Daoy (cell line): ENCODE data around the gene RFTN1. TPM values are rescaled to one million over a fixed set of nuclear protein-coding genes. Genes with fewer than 3 reads are reported as not detected.

Source experiments
- DNase-seq: peaks from one replicate; pipeline ENCODE4 v3.0.0-alpha.2; 2015; ENCODE audit warnings: low read depth
- total RNA-seq: library from RNA; depleted of rRNA; stranded (reverse); fragments of >200 nt; shearing (Covaris generic); gene quantifications from 2 replicates; pipeline ENCODE4 v1.2.3, GENCODE V29; 2014; rRNA removed

Gene RFTN1
- total RNA-seq, 1 experiment from 2014 or later, result 27.9 TPM

DNA sequence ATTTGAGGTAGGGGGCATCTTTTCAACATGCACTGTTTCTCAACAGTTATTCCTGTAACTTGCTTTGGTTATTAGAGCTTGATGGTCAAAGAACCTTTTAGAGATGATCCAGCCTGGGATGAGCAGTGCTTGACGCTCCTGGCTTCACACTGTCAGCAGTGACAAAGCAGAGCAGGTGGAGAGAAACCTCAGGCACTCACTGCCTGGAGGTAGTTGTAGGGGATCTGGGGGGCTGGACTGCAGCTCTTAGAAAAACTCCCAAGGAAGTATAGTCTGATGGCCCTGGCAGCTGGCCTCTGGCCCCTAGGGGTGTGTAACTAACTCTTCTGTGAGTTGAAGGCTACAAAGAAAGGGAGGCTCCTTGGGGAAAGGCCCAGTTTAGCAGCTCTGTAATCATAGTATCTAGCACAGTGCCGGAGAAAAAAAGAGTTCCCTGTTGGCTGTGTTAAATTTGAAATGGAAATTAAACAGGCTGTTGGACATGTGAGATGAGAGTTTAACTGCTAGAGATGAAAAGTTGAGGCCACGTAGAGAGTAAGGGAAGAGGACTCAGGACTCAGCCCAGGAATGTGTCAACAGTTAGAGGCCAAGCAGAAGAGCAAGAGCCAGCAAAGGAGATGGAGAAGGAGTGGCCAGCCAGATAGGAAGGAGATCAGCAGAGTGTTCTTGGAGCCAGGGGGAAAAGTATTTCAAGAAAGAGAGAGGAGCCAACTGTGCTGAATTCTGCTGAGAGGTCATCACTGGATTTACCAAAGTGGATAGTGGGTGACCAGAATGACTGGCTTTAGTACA, 234.3 kb downstream of the RFTN1 start:
- DNase-seq, result no peak

DNA sequence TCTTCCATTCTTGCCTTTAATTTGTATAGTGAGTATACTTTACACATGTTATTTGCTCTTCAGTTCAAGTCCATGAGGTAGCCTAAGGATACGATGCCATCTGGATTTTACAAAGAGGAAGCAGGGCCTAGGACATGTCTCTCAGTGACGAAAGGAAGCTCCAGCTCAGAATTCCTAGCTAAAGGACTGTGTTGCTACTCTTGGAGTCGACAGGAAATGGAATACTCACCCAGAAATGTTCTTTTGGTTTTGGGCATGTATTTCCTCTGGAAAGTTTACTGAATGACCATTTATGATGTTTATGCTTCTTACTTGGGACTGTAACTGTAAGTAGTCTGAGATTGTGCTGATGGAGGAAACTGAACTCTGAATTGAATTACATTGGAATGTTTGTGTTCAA, 236.0 kb downstream of the RFTN1 start:
- DNase-seq, result no peak

- DNase-seq, result no peak
Observed at GRCh38 chr3:16273867-16274266, 239.6 kb downstream of the RFTN1 start.

DNA sequence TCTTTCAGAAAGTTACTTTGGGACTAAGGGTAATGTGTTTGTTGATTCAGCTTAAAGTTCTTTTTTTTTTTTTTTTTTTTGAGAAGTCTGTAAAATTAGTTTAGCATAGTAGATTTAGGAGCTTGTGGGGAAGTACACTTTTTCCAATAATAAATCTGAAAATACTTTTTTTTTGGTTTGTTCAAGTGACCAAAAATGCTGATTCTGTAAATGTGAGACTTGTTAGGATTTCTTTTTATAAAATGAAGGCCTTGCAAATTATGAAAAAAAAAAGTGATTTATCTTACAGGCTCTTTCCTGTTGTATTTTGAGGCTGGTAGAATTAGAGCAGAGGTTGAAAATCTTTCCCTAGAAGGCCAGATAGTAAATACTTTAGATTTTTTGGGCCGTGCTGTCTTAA, 240.9 kb downstream of the RFTN1 start:
- no peak for DNase-seq

- no peak for DNase-seq
Observed at GRCh38 chr3:16270855-16271254, 242.6 kb downstream of the RFTN1 start.

DNA sequence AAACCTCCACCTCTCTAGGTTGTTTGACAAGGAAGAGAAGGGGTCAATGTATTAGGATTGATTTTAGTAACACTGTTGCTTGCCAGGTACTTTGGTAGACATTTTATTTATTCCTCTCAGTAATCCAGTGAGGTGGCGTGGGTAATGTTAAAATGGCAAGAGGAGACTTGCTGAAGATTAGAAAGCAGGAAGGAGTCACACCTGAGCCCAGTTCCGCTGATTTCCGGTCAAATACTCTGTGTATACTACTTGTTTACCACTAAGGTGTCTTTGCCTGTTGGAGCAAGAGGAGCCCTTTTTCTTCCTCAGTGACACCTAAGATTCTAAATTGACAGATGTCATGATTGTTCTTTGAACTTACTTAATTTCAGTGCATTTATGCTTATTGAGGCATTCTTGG, 246.8 kb downstream of the RFTN1 start:
- DNase-seq, result no peak

Other genes starting within 250 kb of the RFTN1 start
- gene DPH3, start 248.8 kb downstream of the RFTN1 start, total RNA-seq, result 12.5 and 15.1 TPM in 2 replicates
- gene OXNAD1, start 248.5 kb downstream of the RFTN1 start, total RNA-seq, result 15.1 and 21.4 TPM in 2 replicates
- gene DAZL, start 91.7 kb upstream of the RFTN1 start, total RNA-seq, result not detected in 2 replicates